Measurements from ENCODE around the gene CDKAL1.
"Not testable (repeated sequence)": the region's sequence is repeated elsewhere in the genome, so short reads cannot be mapped to it uniquely, and the experiment has no call there.

The CDKAL1 gene

DNA sequence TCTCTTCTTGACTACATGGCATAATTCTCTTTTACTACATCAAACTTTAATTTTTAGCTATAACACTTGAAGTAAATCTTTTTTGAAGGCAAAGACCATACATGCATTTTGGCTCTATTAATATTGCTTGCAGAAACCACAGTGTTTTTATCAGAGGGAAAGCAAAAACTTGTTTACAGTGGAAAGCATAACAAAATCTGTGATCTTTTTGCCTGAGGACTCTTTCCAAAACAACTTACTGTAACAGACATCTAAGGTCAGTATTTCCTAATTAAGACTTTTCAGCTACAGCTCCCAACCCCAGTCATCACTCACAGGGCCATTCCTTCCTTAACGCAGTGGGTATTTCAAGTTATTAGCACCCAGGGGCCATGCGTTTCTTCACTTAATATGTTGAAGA lies 274.7 kb downstream of the CDKAL1 start:
- DNase-seq, result no peak

- DNase-seq, result no peak
These were observed 276.5 kb downstream of the CDKAL1 start for GRCh38 chr6:20810727-20811108.

DNA sequence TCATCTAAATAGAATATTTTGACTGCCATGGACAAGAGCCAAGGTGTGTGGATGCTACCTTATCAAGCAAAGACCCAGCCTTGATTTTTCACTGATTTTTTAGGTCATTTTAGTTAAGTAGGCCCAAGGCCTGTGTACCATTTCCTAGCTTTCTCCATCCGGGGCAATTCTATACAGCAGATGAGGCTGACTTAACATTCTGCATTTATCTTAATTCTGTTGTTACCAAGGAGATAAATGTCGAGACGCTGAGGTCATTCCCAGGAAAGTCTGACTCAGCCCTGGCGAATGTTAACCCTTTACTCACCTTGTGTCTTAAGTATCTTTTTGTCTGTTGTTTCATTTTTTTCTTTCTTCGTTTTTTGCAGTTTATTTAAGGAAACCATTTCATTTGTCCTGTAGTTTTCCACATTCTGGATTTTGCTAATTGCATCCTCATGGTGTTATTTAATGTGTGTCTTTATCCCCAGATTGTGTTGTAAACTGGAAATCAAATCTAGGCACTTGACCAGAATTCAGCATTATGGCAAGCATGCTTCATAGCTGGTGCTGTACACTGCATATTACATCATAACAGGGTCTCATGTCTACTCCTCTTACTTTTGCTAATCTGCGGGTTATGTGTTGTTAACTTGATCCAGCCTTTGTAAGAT lies 277.0 kb downstream of the CDKAL1 start:
- DNase-seq, result no peak

GRCh38 chr6:20812776-20813175 lies 278.5 kb downstream of the CDKAL1 start:
- no peak for DNase-seq

DNA sequence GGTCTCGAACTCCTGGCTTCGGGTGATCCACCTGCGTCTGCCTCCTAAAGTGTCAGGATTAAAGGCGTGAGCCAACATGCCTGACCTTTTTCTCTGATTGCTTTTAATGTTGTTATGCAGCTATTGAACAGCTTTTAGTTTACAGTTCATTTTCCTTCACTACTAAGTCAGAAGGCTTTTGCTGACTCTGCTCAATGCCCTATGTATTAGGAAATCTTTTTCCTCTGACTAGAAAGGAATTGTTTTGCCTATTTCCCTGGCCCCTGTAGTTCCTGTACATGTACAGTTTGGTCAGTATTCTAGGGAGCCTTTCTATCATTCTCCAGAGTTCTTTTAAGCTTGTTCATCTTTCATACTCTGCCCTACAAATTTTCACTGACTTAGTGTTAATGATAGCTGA lies 280.2 kb downstream of the CDKAL1 start:
- DNase-seq, result no peak

DNA sequence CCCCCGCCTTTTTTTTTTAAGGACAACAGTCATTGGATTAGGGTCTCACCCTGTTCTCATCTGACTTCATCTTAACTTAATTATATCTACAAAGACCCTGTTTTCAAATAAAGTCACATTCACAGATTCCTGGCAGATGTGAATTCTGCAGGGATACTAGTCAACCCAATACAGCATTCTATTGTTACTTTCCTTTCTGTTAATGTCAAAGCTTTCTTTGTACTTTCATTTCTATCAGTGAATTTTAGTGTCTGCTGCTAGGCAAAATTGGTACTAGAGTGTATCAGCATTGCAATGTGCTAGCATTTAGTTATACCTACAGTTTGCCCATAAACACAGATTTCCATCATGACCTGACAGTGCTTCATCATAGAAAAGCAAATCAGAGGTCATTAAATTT lies 281.9 kb downstream of the CDKAL1 start:
- no peak for DNase-seq

DNA sequence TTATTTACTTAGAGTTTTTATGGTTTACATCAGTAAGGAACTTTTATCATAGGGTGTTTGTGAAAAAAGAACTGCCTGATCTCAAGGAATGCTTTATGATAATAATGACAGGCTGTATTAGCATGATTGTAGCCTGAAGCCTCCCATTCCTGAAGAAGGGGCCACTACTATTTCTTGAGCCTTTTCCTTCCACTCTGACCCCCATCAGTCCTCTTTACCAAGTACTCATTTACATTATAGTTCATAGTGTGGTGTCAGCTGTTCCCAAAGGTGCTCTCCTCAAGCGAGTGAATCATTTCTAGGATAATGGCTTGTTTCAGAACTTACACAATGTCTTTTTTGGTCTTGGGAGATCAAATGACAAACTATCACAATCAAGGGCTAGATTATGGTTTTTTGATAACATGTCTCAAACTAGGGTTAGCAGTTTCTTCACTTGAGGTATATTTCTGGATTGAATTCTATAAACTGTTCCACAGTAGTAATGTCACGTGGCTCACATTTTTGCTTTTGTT lies 283.6 kb downstream of the CDKAL1 start:
- DNase-seq, result no peak

DNA sequence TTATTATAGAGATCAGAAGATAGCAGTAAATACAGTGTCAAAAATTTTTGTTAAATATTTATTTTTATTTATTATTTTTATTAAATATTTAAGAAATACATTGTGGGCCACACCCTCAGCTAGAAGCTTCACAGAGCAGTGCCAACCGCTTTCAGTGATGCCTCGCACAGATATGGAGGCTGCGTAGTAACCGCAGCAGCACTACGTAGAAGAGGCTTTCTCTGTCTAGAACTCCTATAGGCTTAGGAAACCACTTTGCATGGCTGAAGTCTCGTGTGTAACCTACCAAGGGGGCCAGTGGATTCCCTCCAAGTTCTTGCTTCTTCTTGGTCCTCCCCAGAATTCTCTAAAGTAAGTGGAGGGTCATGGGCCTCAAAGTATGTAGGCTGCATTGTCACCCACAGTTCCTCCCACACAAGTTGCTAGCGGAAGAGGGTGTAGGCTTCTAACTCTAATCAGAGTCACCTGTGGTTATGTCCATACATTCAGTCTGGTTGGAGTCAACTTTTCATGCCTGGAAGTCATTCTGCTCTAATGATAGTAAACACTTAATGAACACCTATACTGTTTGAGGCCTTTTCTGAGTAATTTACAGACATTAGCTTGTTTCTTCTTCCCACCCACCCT lies 285.6 kb downstream of the CDKAL1 start:
- DNase-seq, result no peak

- no peak for DNase-seq
These were observed 292.1 kb downstream of the CDKAL1 start for GRCh38 chr6:20826378-20826777.

- no peak for DNase-seq
These were observed 293.5 kb downstream of the CDKAL1 start for GRCh38 chr6:20827798-20828197.

DNA sequence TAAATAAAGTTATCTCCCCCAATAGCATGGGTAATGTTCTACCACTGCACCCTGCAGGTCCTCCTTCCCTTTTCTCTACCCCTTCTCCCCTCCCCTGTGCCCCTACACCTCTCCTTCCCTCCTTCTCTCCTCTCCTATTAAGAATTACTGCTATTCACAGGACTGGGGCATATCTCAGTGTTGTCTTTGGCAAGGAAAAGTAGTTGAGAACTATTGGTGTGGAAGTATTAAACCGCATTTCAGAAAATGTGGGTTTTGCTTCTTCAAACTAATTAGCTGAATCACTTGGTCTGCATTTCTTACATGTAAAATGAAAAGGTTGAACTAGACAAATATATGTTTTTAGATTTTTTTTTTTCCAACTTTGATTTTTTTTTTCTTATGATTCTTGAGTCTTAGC lies 296.3 kb downstream of the CDKAL1 start:
- DNase-seq, result no peak

DNA sequence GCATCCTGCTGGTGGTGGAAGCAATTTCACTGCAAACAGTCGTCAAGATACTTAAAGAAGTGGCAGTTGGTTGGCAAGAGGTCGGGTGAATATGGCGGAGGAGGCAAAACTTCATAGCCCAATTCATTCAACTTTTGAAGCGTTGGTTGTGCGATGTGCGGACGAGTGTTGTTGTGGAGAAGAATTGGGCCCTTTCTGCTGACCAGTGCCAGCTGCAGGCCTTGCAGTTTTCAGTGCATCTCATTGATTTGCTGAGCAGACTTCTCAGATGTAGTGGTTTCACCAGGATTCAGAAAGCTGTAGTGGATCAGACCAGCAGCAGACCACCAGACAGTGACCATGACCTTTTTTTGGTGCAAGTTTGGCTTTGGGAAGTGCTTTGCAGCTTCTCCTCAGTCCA lies 297.0 kb downstream of the CDKAL1 start:
- not testable (repeated sequence) for DNase-seq

DNA sequence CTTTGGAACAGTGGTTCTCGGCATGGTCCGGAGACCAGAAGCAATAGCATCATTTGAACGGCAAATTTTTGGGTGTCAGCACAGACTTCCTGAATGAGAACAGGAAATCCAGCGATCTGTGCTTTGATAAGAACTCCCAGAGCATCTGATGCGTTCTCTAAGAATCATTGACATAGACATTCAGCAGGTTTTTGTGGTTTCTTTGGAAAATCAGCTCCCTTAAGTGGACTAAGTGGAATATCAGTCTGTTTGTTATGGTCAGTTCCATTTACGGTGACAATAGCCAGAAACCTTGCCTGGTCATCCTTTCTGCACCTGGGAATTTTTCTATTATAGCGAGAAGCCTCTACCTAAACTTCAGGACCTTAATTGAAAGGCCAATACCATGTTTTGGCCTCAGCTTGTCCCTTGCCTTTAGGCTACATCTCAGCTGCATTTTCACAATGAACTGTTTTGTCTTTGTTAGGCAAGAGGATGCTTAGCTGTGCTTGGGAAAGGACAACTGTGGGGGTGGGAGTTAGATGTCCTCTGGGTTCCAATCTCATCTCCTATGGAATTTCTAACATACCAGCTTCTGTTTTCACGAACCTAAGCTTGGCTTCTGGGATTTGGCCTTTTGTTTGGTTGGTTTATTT lies 299.7 kb downstream of the CDKAL1 start:
- no peak for DNase-seq

DNA sequence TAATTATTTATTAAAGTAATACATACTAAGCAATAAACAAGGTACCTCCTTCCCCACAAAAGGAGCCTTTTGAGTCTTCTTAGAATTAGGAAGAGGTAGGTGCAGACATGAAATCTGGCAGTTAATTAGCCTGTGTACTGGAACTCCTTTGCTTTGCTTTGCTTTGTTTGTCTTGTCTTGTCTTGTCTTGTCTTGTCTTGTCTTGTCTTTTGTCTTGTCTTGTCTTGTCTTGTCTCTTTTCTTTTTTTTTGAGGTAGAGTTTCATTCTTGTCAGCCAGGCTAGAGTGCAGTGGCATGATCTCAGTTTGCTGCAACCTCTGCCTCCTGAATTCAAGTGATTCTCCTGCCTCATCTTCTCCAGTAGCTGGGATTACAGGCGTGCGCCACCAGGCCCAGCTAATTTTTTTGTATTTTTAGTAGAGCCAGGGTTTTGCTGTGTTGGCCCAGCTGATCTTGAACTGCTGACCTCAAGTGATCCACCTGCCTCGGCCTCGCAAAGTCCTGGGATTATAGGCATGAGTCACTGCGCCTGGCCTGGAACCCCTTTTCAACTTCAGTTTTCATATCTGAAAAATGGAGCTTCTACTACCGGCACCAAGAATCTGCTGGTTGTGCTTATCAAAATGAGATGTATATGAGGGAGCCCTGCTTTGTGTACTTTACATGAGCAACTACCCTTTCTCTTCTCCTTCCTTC lies 301.2 kb downstream of the CDKAL1 start:
- DNase-seq, result no peak

DNA sequence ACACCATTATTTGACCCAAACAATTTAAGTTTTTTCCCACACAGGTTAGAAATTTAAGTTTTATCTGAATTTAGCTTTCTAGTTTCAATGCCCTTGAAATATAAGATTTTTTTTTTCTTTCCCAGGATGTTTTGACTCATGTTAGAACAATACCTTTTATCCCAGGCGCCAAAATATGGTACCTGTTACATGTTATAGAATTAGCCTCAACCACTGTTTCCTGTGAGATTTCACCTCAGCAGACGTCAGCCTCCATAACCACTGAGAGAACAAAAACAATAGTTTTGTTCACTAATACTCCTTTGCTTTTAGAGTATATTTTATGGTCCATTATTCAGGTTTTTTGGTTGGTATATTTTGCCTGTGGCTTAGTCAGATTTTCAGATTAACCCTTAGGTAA lies 302.9 kb downstream of the CDKAL1 start:
- DNase-seq, result no peak

GRCh38 chr6:20838113-20838512 lies 303.9 kb downstream of the CDKAL1 start:
- DNase-seq, result no peak

DNA sequence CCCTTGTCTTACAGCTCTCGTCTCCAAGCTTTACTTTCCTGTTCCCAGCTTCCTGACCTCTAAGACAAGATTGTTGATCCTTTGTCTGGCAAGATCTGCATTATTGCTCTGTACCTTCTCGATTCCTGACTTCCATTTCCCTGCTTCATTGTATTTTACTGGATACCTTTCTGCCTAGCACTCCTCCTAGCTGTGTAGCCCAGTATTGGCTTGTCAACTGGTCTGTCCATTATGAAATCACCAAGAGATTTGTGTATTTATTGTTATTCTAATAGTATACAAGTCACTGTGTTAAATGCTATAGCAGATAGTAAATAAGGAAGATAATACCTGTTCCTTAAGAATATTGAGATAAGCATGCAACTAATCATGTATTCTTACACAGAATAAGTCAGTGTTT lies 305.4 kb downstream of the CDKAL1 start:
- no peak for DNase-seq

- DNase-seq, result no peak
These were observed 306.4 kb downstream of the CDKAL1 start for GRCh38 chr6:20840675-20841074.

- DNase-seq, result no peak
These were observed 307.5 kb downstream of the CDKAL1 start for GRCh38 chr6:20841806-20842205.

DNA sequence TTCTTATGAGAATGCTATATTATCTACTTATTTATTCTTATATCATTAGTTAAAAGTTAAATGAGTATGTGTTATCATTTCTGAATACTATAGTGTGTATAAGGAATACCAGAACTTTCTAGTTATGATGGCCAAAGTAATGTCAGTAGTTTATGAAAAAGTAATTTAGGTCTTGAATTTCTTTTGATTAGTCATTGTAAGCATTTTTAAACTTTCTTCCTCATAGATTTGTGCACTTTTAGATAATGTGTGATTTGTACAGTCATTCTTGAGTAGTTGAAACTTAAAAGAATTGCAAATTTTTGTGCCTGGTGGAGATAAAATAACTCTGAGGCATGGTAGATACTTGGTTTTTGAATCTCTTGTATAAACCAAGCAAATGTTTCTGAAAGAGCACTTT lies 311.3 kb downstream of the CDKAL1 start:
- DNase-seq, result no peak

DNA sequence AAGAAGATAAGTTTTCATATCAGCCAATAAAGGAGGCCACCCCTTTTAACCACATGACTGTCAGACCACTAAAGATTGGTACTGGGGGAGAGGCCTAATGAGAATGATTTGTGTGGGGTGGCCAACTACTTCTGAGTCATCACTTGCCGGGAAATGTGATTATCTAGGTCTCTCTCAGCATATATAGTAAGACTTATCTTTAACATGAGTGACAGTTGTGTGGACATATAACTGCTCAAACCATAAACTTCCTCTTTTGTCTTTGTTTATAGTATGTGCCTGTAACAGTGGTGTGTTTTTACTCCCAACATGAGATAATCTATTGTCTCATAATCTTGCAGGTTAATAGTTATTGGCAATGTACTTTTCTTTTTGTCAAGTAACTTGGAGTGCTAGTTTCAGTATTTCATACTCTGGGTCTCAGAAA lies 312.4 kb downstream of the CDKAL1 start:
- no peak for DNase-seq

- no peak for DNase-seq
These were observed 313.6 kb downstream of the CDKAL1 start for GRCh38 chr6:20847904-20848303.

DNA sequence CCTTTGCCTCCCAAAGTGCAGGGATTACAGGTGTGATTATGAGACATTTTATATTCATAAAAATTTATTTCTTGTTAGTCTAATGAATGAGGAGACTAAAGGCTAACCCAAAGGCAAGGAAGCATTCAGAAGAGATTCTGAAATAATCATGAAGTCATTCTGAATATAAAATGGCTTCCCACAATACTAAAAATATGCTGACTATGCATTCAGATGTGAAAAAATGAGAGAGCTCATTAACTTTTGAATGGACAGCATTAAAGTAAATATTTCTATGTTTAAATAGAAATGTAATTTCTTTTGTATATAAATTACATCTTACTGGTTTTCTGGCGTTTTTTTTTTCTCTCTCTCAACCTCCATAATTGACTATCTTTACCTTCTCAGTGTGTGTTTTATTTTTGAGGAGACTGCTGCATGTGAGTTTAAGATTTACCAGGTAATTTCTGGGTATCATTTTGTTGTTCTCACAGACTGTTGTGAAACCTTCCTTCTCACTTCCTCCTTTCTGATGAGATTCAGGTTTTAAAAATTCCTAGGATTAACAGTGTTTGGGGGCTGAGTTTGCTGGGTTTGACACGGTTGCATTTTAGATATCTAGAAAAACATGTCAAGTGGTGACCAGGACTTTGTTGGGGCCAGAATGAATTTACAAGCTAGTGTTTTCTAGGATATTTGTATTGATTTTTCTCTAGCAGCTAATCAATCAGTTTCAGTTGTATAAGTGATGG lies 316.6 kb downstream of the CDKAL1 start:
- no peak for DNase-seq
